A673 (cell line): ENCODE measurements around the gene MPRIP. TPM values are rescaled to one million over a fixed set of nuclear protein-coding genes. Genes with fewer than 3 reads are reported as not detected.

Experiments
- BruUV-seq: library from RNA; stranded (reverse); fragments of 400-500 nt; replicated peaks from 2 replicates; lab custom pipeline; 2021; lab: Mats Ljungman, UMichigan
- CTCF ChIA-PET: fragments of 300-600 bp; sonication (Branson Sonifier 250); formaldehyde crosslinking; loops from one replicate; lab custom pipeline; 2022; ENCODE audit warnings: antibody characterized with exemption; lab: Charles Lee
- POLR2A ChIA-PET: fragments of 300-600 bp; sonication (Branson Sonifier 250); formaldehyde crosslinking; loops from one replicate; lab custom pipeline; 2022; ENCODE audit warnings: antibody characterized with exemption; ENCODE audit not compliant: low non-redundant PET; lab: Charles Lee
- DNase-seq: peaks from one replicate; pipeline ENCODE4 v3.0.0-alpha.2; 2015; ENCODE audit warnings: low spot score
- H3K27ac ChIP-seq: fragments of 200-600 bp; sonication (generic); 2 replicates; pipeline ENCODE4 v1.5.1; 2016; ENCODE audit warnings: mixed run types, low read depth, mild to moderate bottlenecking, mixed read lengths, antibody characterized with exemption, low read length; ENCODE audit not compliant: poor library complexity, severe bottlenecking
- H3K27me3 ChIP-seq: fragments of 200-600 bp; sonication (generic); replicated peaks from 2 replicates; pipeline ENCODE4 v1.6.1; 2017; ENCODE audit warnings: mixed run types, low read depth, mild to moderate bottlenecking, mixed read lengths, antibody characterized with exemption, low read length; ENCODE audit not compliant: insufficient read depth, poor library complexity
- H3K36me3 ChIP-seq: fragments of 200-600 bp; sonication (generic); 2 replicates; pipeline ENCODE4 v1.6.1; 2016; ENCODE audit warnings: mixed run types, mild to moderate bottlenecking, mixed read lengths, antibody characterized with exemption, low read length; ENCODE audit not compliant: insufficient read depth, poor library complexity, severe bottlenecking
- H3K4me1 ChIP-seq: fragments of 200-600 bp; sonication (generic); 2 replicates; pipeline ENCODE4 v1.6.1; 2017; ENCODE audit warnings: mixed run types, mild to moderate bottlenecking, mixed read lengths, antibody characterized with exemption, low read length; ENCODE audit not compliant: insufficient read depth, poor library complexity, severe bottlenecking
- H3K4me3 ChIP-seq: fragments of 200-600 bp; sonication (generic); 2 replicates; pipeline ENCODE4 v1.5.1; 2016; ENCODE audit warnings: low read depth, mixed run types, mild to moderate bottlenecking, mixed read lengths, low read length; ENCODE audit not compliant: poor library complexity, severe bottlenecking
- H3K9me3 ChIP-seq: fragments of 200-600 bp; sonication (generic); 2 replicates; pipeline ENCODE4 v1.6.1; 2016; ENCODE audit warnings: mixed run types, low read depth, mild to moderate bottlenecking, mixed read lengths, antibody characterized with exemption, low read length; ENCODE audit not compliant: poor library complexity, severe bottlenecking
- EZH2 ChIP-seq: fragments of 200-600 bp; sonication (generic); IDR thresholded peaks from 2 replicates; pipeline ENCODE4 v1.6.1; 2017; ENCODE audit warnings: borderline replicate concordance, low read depth, mild to moderate bottlenecking, mixed read lengths, antibody characterized with exemption, low read length; ENCODE audit not compliant: poor library complexity, severe bottlenecking
- intact Hi-C: fragments of 100-400 bp; cut with micrococcal nuclease; formaldehyde crosslinking; loops from one replicate; pipeline ENCODE4 v1.10.0; 2022; ENCODE audit not compliant: unreplicated experiment
- total RNA-seq: library from RNA; stranded (reverse); gene quantifications from 2 replicates; pipeline ENCODE4 v1.2.3, GENCODE V29; 2021
- TF ChIP-seq, protein P1 (sequence below): fragments of 300-800, 200-600 bp; sonication (generic); conservative IDR thresholded peaks from 2 replicates; pipeline ENCODE4 v1.5.1; 2017; ENCODE audit warnings: low read depth, mild to moderate bottlenecking, antibody characterized with exemption, low read length, moderate library complexity, mixed read lengths

Gene MPRIP
- total RNA-seq, 1 experiment from 2014 or later, result 290 TPM

DNA sequence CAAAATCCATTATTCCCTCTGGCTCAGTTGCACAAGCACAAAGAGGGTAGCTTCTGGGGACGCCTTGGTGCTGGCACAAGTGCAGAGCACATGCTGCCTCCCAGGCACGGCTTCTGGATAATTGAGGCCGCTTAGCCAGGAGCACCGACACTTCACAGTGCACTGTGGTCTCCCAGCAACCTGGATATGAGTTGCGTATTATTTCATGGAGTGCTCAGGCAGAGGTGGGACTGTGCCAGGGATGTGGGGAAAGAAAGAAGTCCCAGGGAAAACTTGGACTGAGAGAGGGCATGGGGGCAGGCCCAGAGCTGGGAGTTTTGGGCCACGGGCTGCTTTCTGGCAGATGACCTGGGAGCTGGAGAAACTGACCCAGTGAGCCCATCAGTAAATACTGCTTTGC, 37.5 kb downstream of the MPRIP start:
- H3K27ac ChIP-seq, result no peak overlapping the region
- H3K4me1 ChIP-seq, result no peaks in the 10 kb centered on the region
- H3K27me3 ChIP-seq, result no peaks in the 10 kb centered on the region
- CTCF ChIA-PET, result no interaction called here
- DNase-seq, result no peak
- no TSS peak for BruUV-seq
- no peak for TF ChIP-seq EZH2
- TF ChIP-seq, protein P1, sequence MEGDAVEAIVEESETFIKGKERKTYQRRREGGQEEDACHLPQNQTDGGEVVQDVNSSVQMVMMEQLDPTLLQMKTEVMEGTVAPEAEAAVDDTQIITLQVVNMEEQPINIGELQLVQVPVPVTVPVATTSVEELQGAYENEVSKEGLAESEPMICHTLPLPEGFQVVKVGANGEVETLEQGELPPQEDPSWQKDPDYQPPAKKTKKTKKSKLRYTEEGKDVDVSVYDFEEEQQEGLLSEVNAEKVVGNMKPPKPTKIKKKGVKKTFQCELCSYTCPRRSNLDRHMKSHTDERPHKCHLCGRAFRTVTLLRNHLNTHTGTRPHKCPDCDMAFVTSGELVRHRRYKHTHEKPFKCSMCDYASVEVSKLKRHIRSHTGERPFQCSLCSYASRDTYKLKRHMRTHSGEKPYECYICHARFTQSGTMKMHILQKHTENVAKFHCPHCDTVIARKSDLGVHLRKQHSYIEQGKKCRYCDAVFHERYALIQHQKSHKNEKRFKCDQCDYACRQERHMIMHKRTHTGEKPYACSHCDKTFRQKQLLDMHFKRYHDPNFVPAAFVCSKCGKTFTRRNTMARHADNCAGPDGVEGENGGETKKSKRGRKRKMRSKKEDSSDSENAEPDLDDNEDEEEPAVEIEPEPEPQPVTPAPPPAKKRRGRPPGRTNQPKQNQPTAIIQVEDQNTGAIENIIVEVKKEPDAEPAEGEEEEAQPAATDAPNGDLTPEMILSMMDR, result no peak
- POLR2A ChIA-PET, result no interaction called here
- no peaks in the 10 kb centered on the region for H3K9me3 ChIP-seq
- no peak overlapping the region for H3K4me3 ChIP-seq
- peaks cover 20% of the 10 kb centered on the region for H3K36me3 ChIP-seq
- intact Hi-C loops, result no loop called here

DNA sequence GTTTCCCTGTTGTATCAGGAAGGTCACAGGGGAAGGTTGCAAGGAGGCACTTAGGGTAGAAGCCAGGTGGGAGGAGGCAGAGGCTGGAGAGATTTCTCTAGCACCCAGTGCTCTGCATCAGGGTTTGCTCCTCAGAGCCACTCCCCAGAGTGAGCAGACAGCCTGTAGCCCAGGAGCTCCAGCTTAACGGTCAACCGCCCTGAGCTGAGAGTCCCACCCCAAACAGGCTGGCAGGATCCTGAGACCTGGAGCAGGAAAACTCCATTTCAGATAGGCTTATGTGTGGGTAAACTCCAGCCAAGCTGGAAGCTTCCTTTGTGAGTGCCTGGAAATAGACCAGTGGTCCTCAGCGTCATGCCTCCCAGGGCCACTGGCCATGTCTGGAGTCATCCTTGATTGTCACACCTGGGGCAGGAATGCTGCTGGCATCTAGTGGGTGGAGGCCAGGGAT, 37.9 kb downstream of the MPRIP start:
- POLR2A ChIA-PET, result no interaction called here
- BruUV-seq, result no TSS peak
- no peak for DNase-seq

DNA sequence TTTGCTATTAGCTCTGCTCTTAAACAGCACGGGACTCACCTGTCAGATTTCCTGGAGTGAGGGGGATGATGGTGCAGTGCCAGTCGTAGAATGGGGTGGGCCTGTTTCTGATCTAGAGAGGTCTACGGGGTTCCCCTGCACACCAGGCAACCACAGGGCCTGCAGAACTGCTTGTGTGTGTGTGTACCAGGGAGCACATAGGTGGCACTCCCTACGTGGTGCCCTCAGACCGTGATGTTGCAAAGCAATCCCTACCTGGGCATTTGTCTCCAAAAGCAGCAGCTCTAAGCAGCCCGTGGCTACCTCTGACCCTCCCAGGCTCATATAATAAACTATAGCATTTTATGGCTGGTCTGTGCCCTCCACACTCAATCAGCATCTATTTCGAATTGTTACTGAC, 38.5 kb downstream of the MPRIP start:
- DNase-seq, result no peak
- POLR2A ChIA-PET, result no interaction called here
- H3K27ac ChIP-seq, result peak overlapping the region; percentile 25
- no peak for TF ChIP-seq EZH2
- TF ChIP-seq, protein P1, result no peak
- BruUV-seq, result no TSS peak
- no peaks in the 10 kb centered on the region for H3K9me3 ChIP-seq
- intact Hi-C loops, result no loop called here
- no peaks in the 10 kb centered on the region for H3K4me1 ChIP-seq
- peaks cover 18% of the 10 kb centered on the region for H3K36me3 ChIP-seq
- H3K4me3 ChIP-seq, result no peak overlapping the region
- H3K27me3 ChIP-seq, result no peaks in the 10 kb centered on the region
- CTCF ChIA-PET, result no interaction called here

More for the DNA sequence above, 37.9 kb downstream of the MPRIP start:
- no peak overlapping the region for H3K27ac ChIP-seq
- TF ChIP-seq, protein P1, result no peak
- no peak for TF ChIP-seq EZH2
- intact Hi-C loops, result no loop called here
- H3K9me3 ChIP-seq, result no peaks in the 10 kb centered on the region
- H3K4me1 ChIP-seq, result no peaks in the 10 kb centered on the region
- peaks cover 20% of the 10 kb centered on the region for H3K36me3 ChIP-seq
- CTCF ChIA-PET, result no interaction called here
- H3K27me3 ChIP-seq, result no peaks in the 10 kb centered on the region
- H3K4me3 ChIP-seq, result no peak overlapping the region
